Mesothelial cell of epicardium (in vitro differentiated cells): ENCODE measurements around the gene ZNF213. TPM values are rescaled to one million over a fixed set of nuclear protein-coding genes. Genes with fewer than 3 reads are reported as not detected.

Experiments
- DNase-seq, 2 experiments: peaks; one replicate each; pipeline ENCODE4 v3.0.0; 2021; ENCODE audit warnings: low spot score in 2 of 2; ENCODE audit not compliant: unreplicated experiment in 2 of 2
- H3K27ac Mint-ChIP-seq: 2 replicates; pipeline ENCODE4 v1.8.0; 2021; ENCODE audit warnings: mixed read lengths
- H3K27me3 Mint-ChIP-seq: 2 replicates; pipeline ENCODE4 v1.8.0; 2021; ENCODE audit warnings: low read depth, mixed read lengths
- H3K36me3 Mint-ChIP-seq: 2 replicates; pipeline ENCODE4 v1.8.0; 2021; ENCODE audit warnings: mixed read lengths
- H3K4me1 Mint-ChIP-seq: 2 replicates; pipeline ENCODE4 v1.8.0; 2021; ENCODE audit warnings: mixed read lengths
- H3K4me3 Mint-ChIP-seq: 2 replicates; pipeline ENCODE4 v1.8.0; 2021; ENCODE audit warnings: mild to moderate bottlenecking, moderate library complexity, mixed read lengths
- H3K9me3 Mint-ChIP-seq: 2 replicates; pipeline ENCODE4 v1.8.0; 2021; ENCODE audit warnings: mixed read lengths
- total RNA-seq: library from RNA; stranded (reverse); gene quantifications from 3 replicates; pipeline ENCODE4 v1.2.1, GENCODE V29; 2021
- TF ChIP-seq, protein P1 (sequence below): fragments of 200-600 bp; sonication (generic); IDR thresholded peaks from one replicate; pipeline ENCODE4 v1.5.0; 2021; ENCODE audit warnings: antibody characterized with exemption; ENCODE audit not compliant: unreplicated experiment

The ZNF213 gene
- total RNA-seq, 1 donor from 2014 or later, result 13.4 TPM

DNA sequence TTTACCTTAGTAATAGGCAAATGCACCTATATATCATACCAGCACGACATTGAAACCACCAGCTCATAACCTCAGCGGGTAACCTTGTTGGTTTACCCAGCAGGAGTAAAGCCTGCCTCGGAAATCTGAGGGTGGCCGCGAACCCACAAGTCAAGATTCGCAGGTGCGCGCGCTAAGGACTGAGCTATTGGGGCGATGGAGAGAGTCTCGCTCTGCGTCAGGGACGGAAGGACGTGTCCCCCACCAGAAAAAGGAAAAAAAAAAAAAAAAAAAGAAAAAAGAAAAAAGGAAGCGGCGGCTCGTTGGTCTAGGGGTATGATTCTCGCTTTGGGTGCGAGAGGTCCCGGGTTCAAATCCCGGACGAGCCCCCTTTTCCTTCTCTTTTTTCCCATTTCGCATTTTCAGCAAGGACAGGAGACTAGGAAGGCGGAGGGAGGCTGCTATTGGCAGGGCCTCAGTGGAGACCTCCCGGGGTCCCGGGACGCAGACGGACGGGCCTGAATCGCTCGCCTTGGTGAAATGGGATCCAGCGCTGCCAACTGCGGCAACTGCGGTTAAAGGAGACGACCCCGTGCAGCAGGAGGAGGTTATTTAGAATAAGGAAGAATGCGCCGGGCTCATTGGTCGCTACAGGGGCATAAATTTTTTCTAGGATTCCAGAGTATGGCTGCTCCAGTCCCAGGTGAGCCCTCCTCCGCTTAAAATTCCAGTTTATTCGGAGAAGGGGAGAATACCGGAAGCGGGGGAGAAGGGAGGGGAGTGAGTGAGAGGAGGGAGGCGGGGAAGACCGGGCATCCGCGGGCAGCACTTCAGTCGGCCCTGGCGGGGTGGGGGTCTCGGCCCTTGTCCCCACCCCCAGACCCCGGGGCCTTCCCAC lies 53.2 kb downstream of the ZNF213 start, which contains the start of gene OR1F1:
Gene OR1F1, plus strand, starts transcription at position 407 of the 877 bp plus-strand sequence.
- Mint-ChIP-seq H3K4me3 (peak within 1 kb of the TSS; percentile 80), H3K4me1 (peaks cover 24% of the 10 kb centered on the region), H3K27me3 (peaks cover 94% of the 10 kb centered on the region), H3K9me3 (no peaks in the 10 kb centered on the region), H3K36me3 (no peaks in the 10 kb centered on the region), H3K27ac (peak within 1 kb of the TSS; percentile 64)
- DNase-seq, result peak in 1 of 2 experiments; percentile 63
- TF ChIP-seq, protein P1, sequence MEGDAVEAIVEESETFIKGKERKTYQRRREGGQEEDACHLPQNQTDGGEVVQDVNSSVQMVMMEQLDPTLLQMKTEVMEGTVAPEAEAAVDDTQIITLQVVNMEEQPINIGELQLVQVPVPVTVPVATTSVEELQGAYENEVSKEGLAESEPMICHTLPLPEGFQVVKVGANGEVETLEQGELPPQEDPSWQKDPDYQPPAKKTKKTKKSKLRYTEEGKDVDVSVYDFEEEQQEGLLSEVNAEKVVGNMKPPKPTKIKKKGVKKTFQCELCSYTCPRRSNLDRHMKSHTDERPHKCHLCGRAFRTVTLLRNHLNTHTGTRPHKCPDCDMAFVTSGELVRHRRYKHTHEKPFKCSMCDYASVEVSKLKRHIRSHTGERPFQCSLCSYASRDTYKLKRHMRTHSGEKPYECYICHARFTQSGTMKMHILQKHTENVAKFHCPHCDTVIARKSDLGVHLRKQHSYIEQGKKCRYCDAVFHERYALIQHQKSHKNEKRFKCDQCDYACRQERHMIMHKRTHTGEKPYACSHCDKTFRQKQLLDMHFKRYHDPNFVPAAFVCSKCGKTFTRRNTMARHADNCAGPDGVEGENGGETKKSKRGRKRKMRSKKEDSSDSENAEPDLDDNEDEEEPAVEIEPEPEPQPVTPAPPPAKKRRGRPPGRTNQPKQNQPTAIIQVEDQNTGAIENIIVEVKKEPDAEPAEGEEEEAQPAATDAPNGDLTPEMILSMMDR, result no peak

DNA sequence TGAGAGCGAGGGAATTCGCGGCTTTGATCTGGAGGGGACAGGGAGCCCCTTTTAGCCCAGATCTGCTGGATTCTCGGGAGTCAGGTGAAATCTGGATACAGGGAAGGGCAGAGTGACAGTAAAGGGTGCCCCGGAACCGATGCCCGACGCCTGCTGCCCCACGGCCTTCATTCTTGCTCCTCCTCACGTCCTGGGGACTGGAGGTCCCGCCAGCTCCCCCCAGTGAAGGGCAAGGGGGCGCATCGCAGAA lies 53.8 kb downstream of the ZNF213 start:
- H3K36me3 Mint-ChIP-seq, result no peaks in the 10 kb centered on the region
- peak overlapping the region; percentile 80 for H3K4me3 Mint-ChIP-seq
- peaks cover 18% of the 10 kb centered on the region for H3K4me1 Mint-ChIP-seq
- H3K27me3 Mint-ChIP-seq, result peaks cover 94% of the 10 kb centered on the region
- DNase-seq, result no peak
- TF ChIP-seq, protein P1, result no peak
- H3K9me3 Mint-ChIP-seq, result no peaks in the 10 kb centered on the region
- H3K27ac Mint-ChIP-seq, result no peak overlapping the region

DNA sequence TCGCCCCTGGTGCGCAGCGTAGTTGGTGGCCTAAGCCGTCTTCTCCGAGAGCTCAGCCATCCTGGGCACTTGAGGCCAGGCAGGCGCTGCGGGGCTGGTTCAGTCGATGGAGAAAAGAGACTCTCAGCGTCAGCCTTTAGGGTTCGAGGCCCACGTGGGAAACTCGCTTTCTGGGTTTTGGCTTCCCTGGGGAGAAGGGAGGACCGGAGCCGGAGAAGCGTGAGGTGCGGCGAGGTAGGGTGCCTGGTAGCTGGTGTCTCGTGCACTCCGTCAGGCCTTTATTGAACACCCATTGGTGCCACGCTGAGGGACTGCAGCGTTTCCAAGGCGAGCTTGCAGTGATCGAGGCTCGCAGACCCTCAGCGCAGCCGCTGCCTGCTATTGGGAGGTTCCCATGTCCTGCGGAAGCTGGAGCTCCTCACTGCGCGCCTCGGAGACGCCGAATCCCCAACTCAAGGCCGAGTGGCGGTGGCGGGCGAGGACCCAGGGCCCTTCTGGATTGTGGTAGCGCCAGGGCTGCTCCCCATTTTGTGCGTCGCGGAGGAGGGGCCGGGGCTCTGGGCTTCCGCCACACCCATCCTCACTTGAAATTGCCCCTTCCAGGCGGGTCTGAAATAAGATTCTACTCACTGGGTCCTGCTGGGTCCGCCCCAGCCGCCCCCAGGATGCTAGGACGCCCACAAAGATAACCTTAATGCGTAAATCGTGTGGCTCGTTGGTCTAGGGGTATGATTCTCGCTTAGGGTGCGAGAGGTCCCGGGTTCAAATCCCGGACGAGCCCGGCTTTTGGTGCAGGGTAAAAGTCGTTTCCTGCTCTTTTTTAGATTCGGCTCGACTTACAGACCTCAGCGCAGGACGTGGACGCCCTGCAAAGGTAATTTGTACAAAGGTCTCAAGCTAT lies 54.3 kb downstream of the ZNF213 start:
- peaks cover 94% of the 10 kb centered on the region for H3K27me3 Mint-ChIP-seq
- DNase-seq, result peak in 1 of 2 experiments; percentile 56
- no peaks in the 10 kb centered on the region for H3K9me3 Mint-ChIP-seq
- H3K36me3 Mint-ChIP-seq, result no peaks in the 10 kb centered on the region
- H3K4me1 Mint-ChIP-seq, result peaks cover 12% of the 10 kb centered on the region
- TF ChIP-seq, protein P1, result no peak
- H3K27ac Mint-ChIP-seq, result no peak overlapping the region
- H3K4me3 Mint-ChIP-seq, result peak overlapping the region; percentile 80

DNA sequence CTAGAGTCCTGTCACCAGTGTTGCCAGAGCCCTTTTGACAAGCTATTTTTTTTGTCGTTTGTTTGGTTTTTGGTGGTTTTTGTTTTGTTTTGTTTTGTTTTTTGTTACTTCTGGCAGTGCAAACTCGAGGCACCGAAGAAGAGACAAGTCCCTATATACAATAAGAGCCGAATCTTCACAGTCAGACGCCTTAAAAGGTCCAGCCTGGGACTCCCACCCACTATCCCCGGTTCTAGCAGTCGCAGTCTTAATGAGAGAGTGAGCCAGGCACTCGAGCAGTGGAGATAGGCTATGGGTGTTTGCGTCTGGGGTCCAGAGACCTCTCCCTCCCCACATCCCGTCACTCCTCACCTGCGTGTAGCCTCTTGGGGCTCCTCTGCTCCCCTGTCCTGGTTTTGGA lies 55.0 kb downstream of the ZNF213 start:
- TF ChIP-seq, protein P1, result no peak
- no peak for DNase-seq
- Mint-ChIP-seq H3K27me3 (peaks cover 94% of the 10 kb centered on the region), H3K27ac (peak overlapping the region; percentile 43), H3K9me3 (no peaks in the 10 kb centered on the region), H3K36me3 (no peaks in the 10 kb centered on the region), H3K4me3 (peak overlapping the region; percentile 80), H3K4me1 (peaks cover 12% of the 10 kb centered on the region)

DNA sequence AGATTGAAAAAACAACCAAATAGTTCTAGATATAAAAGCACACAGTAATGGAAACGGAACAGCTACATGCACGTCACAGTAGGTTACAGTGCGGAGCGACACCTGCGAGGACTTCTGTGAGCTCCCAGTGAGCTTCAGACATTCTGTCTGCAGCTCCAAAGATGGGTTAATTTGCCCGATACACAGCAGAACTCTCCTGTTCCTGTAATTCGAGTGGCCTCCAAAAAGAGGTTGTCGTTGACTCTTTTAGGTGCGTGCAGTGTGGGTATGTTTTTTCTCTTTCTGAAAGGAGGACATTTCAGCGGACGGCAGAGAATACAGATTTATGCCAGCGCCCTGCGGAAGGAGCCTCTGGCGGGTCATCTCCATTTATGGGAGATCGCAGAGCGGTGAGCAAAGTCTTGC lies 56.1 kb downstream of the ZNF213 start:
- Mint-ChIP-seq H3K9me3 (no peaks in the 10 kb centered on the region), H3K36me3 (no peaks in the 10 kb centered on the region), H3K27me3 (peaks cover 97% of the 10 kb centered on the region), H3K4me3 (peak overlapping the region; percentile 47), H3K27ac (no peak overlapping the region), H3K4me1 (peaks cover 12% of the 10 kb centered on the region)
- TF ChIP-seq, protein P1, result no peak
- no peak for DNase-seq

Other genes with a start within 250 kb of the ZNF213 start
- 25.9 to 29.4 TPM (median 29.0 TPM) in 3 replicates for gene FLYWCH1, start 223.1 kb upstream of the ZNF213 start, total RNA-seq
- gene KREMEN2, start 170.8 kb upstream of the ZNF213 start, total RNA-seq, result 27.3 to 30.5 TPM (median 29.1 TPM) in 3 replicates
- gene PAQR4, start 165.7 kb upstream of the ZNF213 start, total RNA-seq, result 8.1 to 10.1 TPM (median 8.9 TPM) in 3 replicates
- gene PKMYT1, start 154.6 kb upstream of the ZNF213 start, total RNA-seq, result 21.1 to 22.0 TPM (median 21.8 TPM) in 3 replicates
- gene CLDN9, start 122.1 kb upstream of the ZNF213 start, total RNA-seq, result 5.4 to 5.7 TPM (median 5.4 TPM) in 3 replicates
- 257 to 267 TPM (median 260 TPM) in 3 replicates for gene CLDN6, start 116.8 kb upstream of the ZNF213 start, total RNA-seq
- 44.6 to 45.5 TPM (median 45.1 TPM) in 3 replicates for gene TNFRSF12A, start 114.7 kb upstream of the ZNF213 start, total RNA-seq
- 64.0 to 68.5 TPM (median 65.7 TPM) in 3 replicates for gene HCFC1R1, start 111.1 kb upstream of the ZNF213 start, total RNA-seq
- gene THOC6, start 111.0 kb upstream of the ZNF213 start, total RNA-seq, result 59.8 to 62.4 TPM (median 60.2 TPM) in 3 replicates
- 4.5 to 5.8 TPM (median 5.1 TPM) in 3 replicates for gene BICDL2, start 98.1 kb upstream of the ZNF213 start, total RNA-seq
- 0.09 to 0.16 TPM (median 0.11 TPM) in 3 replicates for gene MMP25, start 88.5 kb upstream of the ZNF213 start, total RNA-seq
- gene IL32, start 69.4 kb upstream of the ZNF213 start, total RNA-seq, result 4.9 to 6.0 TPM (median 5.5 TPM) in 3 replicates
- 0.09 to 0.42 TPM in 2 of 3 replicates, not detected in the other for gene ZSCAN10, start 35.7 kb upstream of the ZNF213 start, total RNA-seq
- 15.4 to 16.7 TPM (median 16.0 TPM) in 3 replicates for gene ZNF205, start 22.4 kb upstream of the ZNF213 start, total RNA-seq
- not detected in 3 replicates for gene OR1F1, start 53.2 kb downstream of the ZNF213 start, total RNA-seq
- 8.0 to 8.6 TPM (median 8.3 TPM) in 3 replicates for gene ZNF200, start 100.1 kb downstream of the ZNF213 start, total RNA-seq
- 0.20 TPM in 1 of 3 replicates, not detected in the others for gene MEFV, start 121.6 kb downstream of the ZNF213 start, total RNA-seq
- 43.5 to 45.5 TPM (median 44.9 TPM) in 3 replicates for gene ZNF263, start 148.5 kb downstream of the ZNF213 start, total RNA-seq
- 6.9 to 8.1 TPM (median 7.6 TPM) in 3 replicates for gene TIGD7, start 170.4 kb downstream of the ZNF213 start, total RNA-seq
- 51.3 to 53.4 TPM (median 51.7 TPM) in 3 replicates for gene ZNF75A, start 170.5 kb downstream of the ZNF213 start, total RNA-seq
- gene OR2C1, start 220.9 kb downstream of the ZNF213 start, total RNA-seq, result 0.35 to 0.63 TPM (median 0.47 TPM) in 3 replicates